Stimulated activated CD8-positive, alpha-beta memory T cell treated with anti-CD3 and anti-CD28 coated beads, Interleukin-7, amount 100 ng/mL, for 1 hour (primary cell): ENCODE results near the gene CARS1.
"Not testable (repeated sequence)": the region's sequence is repeated elsewhere in the genome, so short reads cannot be mapped to it uniquely, and the experiment has no call there.

Experiments used
- DNase-seq, 2 donors: peaks; one replicate each; pipeline ENCODE4 v3.0.0-alpha.2; 2020; ENCODE audit warnings: low read depth in 2 of 2

CARS1 gene

GRCh38 chr11:3090096-3090901 is 33.1 kb upstream of the CARS1 start:
- no peak for DNase-seq

GRCh38 chr11:3089236-3090061 is 32.2 kb upstream of the CARS1 start:
- DNase-seq: no peak

GRCh38 chr11:3088806-3089205 is 31.6 kb upstream of the CARS1 start:
- no peak for DNase-seq

GRCh38 chr11:3087821-3088800 is 30.9 kb upstream of the CARS1 start:
- DNase-seq: no peak

GRCh38 chr11:3087373-3087772 is 30.1 kb upstream of the CARS1 start:
- no peak for DNase-seq

DNA sequence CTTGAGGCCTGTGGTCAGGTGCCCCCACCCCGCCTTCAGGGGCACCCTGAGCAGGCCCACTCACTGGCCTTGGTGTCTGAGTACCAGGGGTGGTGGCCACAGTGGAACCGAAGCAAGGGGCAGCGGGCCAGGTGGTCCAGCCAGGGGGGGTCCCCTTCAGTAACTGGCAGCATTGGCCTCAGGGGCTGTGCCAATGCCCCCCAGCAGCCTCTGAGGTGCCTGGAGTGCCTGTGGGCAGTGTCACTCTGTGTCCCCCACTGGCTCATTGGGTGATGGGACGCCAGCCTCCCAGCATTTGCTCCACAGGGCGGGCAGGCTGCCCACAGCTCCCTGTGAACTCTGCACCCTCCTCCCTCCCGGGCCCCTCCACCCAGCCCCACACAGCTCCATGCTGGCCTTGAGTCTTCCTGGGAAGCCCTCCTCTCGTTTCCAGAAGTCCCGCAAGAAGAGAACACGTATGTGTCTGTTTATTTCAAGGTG is 29.5 kb upstream of the CARS1 start:
- no peak for DNase-seq

DNA sequence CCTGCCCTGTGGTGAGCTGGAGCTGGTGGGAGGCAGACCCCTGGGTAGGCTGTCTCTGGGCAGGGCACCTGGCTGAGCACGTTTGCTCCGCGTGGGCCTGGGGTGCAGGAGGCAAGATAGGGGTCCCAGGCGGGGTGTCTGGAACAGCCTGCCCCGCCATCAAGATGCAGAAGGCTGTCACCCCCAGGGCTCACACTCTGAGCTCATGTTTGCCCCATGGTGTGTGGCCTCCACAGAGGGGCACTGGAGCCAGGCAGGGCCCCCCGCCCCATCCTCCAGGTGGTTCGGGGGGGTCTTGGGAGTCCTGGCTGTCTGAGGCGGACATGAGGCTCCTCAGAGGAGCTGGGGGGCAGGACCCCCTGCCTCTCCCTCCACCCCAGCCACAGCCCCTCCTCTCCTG is 28.9 kb upstream of the CARS1 start:
- no peak for DNase-seq

GRCh38 chr11:3085052-3085451 is 27.8 kb upstream of the CARS1 start:
- DNase-seq: no peak

DNA sequence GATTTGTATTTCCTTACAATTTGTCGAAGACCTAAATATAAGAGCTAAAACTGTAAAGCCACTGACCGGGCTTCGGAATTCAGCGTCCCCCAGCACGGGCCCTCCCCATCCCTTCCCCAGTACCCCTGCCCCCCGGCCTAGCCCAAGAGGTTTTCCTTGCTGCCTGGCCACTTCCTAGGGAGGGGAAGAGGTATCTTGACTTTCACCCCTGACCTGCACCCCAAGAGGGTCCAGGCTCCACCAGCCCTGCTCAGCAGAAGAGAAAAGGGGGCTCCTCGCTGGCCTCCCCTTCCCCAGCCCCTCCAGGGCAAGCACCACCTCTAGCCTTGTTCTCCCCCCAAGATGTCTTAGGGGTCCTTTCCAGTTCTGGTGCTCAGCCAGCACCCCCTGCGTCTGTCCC is 26.1 kb upstream of the CARS1 start:
- no peak for DNase-seq

GRCh38 chr11:3081386-3081751 is 24.1 kb upstream of the CARS1 start:
- no peak for DNase-seq

DNA sequence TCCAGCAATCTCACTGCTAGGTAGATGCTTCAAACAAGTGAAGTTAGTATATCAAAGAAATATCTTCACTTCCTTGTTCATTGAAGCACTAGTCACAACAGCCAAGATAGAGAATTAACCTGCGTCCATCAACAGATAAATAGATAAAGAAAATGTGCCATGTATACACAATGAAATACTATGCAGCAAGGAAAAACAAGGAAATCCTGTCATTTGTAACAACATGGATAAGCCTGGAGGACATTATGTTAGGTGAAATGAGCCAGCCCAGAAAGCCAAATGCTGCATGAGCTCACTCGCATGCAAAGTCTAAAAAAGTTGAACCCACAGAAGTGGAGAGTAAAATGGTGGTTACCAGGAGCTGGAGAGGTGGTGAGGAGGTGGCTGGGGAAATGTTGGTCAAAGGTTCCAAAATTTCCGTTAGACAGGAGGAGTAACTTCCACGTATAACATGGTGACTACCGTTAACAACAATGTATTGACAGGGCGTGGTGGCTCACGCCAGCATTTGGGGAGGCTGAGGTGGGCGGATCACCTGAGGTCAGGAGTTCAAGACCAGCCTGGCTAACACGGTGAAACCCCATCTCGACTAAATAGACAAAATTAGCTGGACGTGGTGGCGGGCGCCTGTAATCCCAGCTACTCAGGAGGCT is 23.6 kb upstream of the CARS1 start:
- DNase-seq: no peak

- DNase-seq: no peak
Observed at GRCh38 chr11:3080104-3080503, 22.9 kb upstream of the CARS1 start.

DNA sequence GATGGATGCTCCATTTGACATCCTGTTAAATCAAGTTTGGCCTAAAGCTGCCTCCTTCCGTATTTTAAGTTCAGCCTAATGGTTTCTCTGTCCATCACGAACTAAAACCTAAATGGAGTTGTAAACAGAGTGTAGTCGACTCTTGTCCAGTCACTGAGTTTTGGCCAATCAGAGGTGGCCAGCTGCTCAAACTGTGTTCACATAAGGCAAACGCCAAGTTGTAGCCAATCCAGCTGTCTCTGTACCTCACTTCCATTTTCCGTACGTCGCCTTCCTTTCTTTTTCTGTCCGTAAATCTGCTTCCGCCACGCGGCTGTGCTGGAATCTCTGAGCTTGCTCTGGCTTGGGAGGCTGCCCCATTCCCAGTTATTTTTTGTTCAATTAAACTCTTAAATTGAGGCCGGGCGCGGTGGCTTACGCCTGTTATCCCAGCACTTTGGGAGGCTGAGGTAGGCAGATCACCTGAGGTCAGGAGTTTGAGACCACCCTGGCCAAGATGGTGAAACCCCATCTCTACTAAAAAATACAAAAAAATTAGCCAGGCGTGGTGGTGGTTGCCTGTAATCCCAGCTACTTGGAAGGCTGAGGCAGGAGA is 20.7 kb upstream of the CARS1 start:
- DNase-seq: no peak

DNA sequence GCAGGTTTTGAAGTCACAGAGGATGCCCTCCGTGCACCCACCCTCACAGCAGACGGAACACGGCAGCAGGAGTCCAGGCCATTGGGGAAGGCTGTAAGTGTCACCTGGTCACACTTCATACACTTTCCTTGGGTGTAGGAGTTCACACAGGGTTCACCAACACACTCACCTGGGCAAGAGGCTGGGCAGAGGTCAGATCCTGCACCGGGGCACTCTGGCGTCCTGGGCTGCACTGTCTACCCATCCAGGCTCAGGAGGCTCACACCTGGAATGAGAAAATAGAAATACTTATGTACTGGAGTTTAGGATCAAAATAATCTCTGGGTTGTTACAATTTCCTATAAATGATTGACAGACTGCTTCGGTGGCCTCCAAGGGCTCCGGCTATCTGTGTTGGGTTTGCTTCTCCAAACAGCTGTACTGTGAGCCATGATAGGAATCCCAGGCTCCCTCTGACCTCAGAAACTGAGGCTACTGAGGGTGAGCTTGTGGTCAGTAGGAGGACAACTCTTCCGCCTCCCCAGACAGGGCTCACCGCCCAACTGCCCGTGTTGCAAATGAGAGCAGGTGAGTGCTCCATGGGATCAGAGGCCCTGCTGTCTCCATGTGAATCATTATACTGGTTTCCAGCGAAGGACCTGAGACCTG is 20.1 kb upstream of the CARS1 start:
- DNase-seq: no peak

DNA sequence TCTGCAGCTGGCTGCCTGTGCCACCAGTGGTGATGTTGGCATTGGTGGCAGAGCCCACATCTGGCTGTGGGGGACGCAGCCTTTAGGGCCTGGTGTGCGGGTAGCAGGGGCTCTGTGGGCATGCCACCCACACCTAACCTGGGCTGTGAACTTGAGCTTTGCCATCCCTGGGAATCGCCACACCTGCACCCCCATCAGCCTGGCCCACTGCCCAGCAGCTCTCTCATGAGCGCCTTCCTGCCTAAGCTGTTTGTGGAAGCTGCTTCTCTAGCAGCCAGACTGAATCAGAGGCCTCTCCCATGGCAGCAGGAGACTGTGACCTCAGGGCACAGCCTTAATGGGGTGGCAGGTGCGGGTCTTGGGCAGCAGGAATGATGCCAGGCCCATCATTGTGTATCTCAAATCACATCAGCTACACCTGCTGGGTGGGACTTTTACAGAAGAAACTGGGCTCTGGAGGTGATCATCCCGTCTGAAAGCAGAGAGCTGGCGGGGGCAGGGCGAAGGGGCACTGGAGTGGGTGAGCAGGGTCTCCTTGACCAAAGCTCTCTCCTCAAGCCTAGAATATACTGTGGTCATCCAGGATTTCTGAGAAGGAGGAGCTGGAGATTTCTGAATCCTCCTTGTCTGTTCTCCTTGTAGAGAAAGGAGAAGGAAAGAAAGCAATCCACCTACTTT is 17.8 kb upstream of the CARS1 start:
- DNase-seq: no peak

GRCh38 chr11:3073029-3073435 is 15.8 kb upstream of the CARS1 start:
- no peak for DNase-seq

DNA sequence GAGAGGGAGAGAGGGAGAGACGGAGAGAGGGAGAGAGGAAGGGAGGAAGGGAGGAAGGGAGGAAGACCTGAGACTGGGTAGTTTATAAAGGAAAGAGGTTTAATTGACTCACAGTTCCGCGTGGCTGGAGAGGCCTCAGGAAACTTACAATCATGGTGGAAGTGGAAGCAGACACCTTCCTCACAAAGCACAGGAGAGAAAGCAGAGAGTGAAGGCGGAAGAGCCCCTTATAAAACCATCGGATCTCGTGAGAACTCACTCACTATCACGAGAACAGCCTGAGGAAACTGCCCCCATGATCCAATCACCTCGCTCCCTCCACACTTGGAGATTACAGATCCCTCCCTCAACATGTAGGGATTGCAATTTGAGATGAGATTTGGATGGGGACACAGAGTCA is 12.2 kb upstream of the CARS1 start:
- DNase-seq: no peak

DNA sequence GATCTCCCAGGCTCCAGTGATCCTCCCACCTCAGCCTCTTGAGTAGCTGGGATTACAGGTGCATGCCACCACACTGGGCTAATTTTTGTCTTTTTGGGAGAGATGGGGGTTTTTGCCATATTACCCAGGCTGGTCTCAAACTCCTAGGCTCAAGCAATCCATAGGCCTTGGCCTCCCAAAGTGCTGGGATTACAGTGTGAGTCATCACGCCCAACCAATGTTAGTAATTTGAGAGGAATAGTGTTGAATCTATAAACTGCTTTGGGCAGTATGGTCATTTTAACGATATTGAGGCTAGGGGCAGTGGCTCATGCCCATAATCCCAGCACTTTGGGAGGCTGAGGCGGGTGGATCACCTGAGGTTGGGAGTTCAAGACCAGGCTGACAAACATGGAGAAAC is 9.1 kb upstream of the CARS1 start:
- not testable (repeated sequence) for DNase-seq

DNA sequence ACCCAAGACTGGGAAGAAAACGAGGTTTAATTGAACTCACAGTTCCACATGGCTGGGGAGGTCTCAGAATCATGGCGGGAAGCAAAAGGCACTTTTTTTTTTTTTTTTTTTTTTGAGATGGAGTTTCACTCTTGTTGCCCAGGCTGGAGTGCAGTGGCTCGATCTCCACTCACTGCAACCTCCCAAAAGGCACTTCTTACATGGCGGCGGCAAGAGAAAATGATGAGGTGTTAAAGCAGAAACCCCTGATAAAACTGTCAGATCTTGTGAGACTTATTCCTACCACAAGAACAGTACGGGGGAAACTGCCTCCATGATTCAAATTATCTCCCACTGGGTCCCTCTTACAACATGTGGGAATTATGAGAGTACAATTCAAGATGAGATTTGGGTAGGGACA is 7.5 kb upstream of the CARS1 start:
- not testable (repeated sequence) for DNase-seq

DNA sequence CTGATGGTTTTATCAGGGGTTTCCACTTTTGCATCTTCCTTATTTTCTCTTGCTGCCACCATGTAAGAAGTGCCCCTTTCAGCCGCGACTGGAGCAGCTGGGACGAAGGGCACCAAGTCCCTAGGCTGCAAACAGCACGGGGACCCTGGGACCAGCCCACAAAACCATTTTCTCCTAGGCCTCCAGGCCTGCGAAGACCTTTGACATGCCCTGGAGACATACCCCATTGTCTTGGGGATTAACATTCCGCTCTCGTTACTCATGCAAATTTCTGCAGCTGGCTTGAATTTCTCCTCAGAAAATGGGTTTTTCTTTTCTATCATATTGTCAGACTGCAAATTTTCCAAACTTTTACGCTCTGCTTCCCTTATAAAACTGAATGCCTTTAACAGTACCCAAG is 6.7 kb upstream of the CARS1 start:
- DNase-seq: not testable (repeated sequence)
